Lower lobe of right lung (tissue), 2 donors: ENCODE results near the gene GTF2F1. TPM values are rescaled to one million over a fixed set of nuclear protein-coding genes. Genes with fewer than 3 reads are reported as not detected.
A peak's percentile ranks its signal among the peaks of the same experiment; 100 is the strongest.

Experiments used
- ATAC-seq, 2 donors: fragments of 200-7000 bp; cut with Tn5 transposase; one replicate each; pipeline ENCODE4 v1.9.1; 2020 to 2022; ENCODE audit warnings: mild to moderate bottlenecking in 2 of 2, moderate library complexity in 2 of 2
- DNase-seq: peaks from one replicate; pipeline ENCODE4 v3.0.0-alpha.2; 2020
- H3K27ac ChIP-seq: fragments of 200-600 bp; one replicate; pipeline ENCODE4 v1.8.0; 2022
- H3K27me3 ChIP-seq: fragments of 200-600 bp; one replicate; pipeline ENCODE4 v1.8.0; 2022; ENCODE audit warnings: low read depth
- H3K36me3 ChIP-seq: fragments of 200-600 bp; one replicate; pipeline ENCODE4 v1.8.0; 2022; ENCODE audit warnings: mild to moderate bottlenecking
- H3K4me1 ChIP-seq: fragments of 200-600 bp; one replicate; pipeline ENCODE4 v1.8.0; 2022
- H3K4me3 ChIP-seq: fragments of 200-600 bp; one replicate; pipeline ENCODE4 v1.8.0; 2022; ENCODE audit warnings: mild to moderate bottlenecking
- H3K9me3 ChIP-seq: fragments of 200-600 bp; one replicate; pipeline ENCODE4 v1.8.0; 2022
- CTCF ChIP-seq: fragments of 200-600 bp; IDR thresholded peaks from one replicate; pipeline ENCODE4 v1.8.0; 2022; ENCODE audit warnings: antibody characterized with exemption, mild to moderate bottlenecking
- intact Hi-C: fragments of 100-400 bp; cut with DNase I; formaldehyde crosslinking; loops from one replicate; pipeline ENCODE4 v1.11.0; 2022
- total RNA-seq: library from RNA; stranded (reverse); fragmentation: NEBNext Ultra II Directional; extraction: Animal tissue kit (Norgen Biotek cat#: 25700); gene quantifications from one replicate; pipeline ENCODE4 v1.2.1, GENCODE V29; 2021
- donor health status: DM: no; HTN: yes; CAD: no; lungs with severe emphysema.

GTF2F1 gene
- total RNA-seq, 1 donor from 2014 or later = 49.4 TPM

GRCh38 chr19:6421075-6422014 lies 28.4 kb upstream of the GTF2F1 start:
- intact Hi-C loops = no loop called here
- Histone ChIP-seq H3K36me3 (peaks cover 58% of the 10 kb centered on the region), H3K4me3 (no peak overlapping the region), H3K27me3 (no peaks in the 10 kb centered on the region), H3K9me3 (no peaks in the 10 kb centered on the region), H3K4me1 (peaks cover 20% of the 10 kb centered on the region), H3K27ac (no peak overlapping the region)
- ATAC-seq (no peak), DNase-seq (no peak)
- no peak for TF ChIP-seq CTCF

- H3K9me3 ChIP-seq = no peaks in the 10 kb centered on the region
- no peak overlapping the region for H3K27ac ChIP-seq
- no peaks in the 10 kb centered on the region for H3K27me3 ChIP-seq
- intact Hi-C loops = no loop called here
- H3K4me1 ChIP-seq = peaks cover 17% of the 10 kb centered on the region
- no peak for ATAC-seq
- H3K36me3 ChIP-seq = peaks cover 86% of the 10 kb centered on the region
- TF ChIP-seq CTCF = no peak
- no peak for DNase-seq
- no peak overlapping the region for H3K4me3 ChIP-seq
Observed at GRCh38 chr19:6418562-6418932, 25.6 kb upstream of the GTF2F1 start.

GRCh38 chr19:6417713-6418561 lies 25.0 kb upstream of the GTF2F1 start:
- Histone ChIP-seq H3K4me1 (peaks cover 11% of the 10 kb centered on the region), H3K9me3 (no peaks in the 10 kb centered on the region), H3K27ac (no peak overlapping the region), H3K36me3 (peaks cover 92% of the 10 kb centered on the region), H3K4me3 (no peak overlapping the region), H3K27me3 (no peaks in the 10 kb centered on the region)
- peak; percentile 21 for TF ChIP-seq CTCF
- no peak for DNase-seq
- intact Hi-C loops = no loop called here
- peak; percentile 37 to 48 for ATAC-seq

- no peak for TF ChIP-seq CTCF
- no peak overlapping the region for H3K27ac ChIP-seq
- ATAC-seq (no peak), DNase-seq (no peak)
- no peaks in the 10 kb centered on the region for H3K9me3 ChIP-seq
- no peaks in the 10 kb centered on the region for H3K27me3 ChIP-seq
- H3K4me3 ChIP-seq = no peak overlapping the region
- intact Hi-C loops = no loop called here
- H3K4me1 ChIP-seq = no peaks in the 10 kb centered on the region
- H3K36me3 ChIP-seq = peaks cover 88% of the 10 kb centered on the region
Observed at GRCh38 chr19:6416658-6417405, 23.9 kb upstream of the GTF2F1 start.

- peaks cover 77% of the 10 kb centered on the region for H3K36me3 ChIP-seq
- H3K27me3 ChIP-seq = no peaks in the 10 kb centered on the region
- H3K27ac ChIP-seq = no peak overlapping the region
- no peak overlapping the region for H3K4me3 ChIP-seq
- DNase-seq = no peak
- ATAC-seq = no peak
- no peaks in the 10 kb centered on the region for H3K4me1 ChIP-seq
- H3K9me3 ChIP-seq = no peaks in the 10 kb centered on the region
- intact Hi-C loops = no loop called here
- TF ChIP-seq CTCF = no peak
Observed at GRCh38 chr19:6415591-6416190, 22.7 kb upstream of the GTF2F1 start.
